ENCODE data around the gene AXIN2.

DNA sequence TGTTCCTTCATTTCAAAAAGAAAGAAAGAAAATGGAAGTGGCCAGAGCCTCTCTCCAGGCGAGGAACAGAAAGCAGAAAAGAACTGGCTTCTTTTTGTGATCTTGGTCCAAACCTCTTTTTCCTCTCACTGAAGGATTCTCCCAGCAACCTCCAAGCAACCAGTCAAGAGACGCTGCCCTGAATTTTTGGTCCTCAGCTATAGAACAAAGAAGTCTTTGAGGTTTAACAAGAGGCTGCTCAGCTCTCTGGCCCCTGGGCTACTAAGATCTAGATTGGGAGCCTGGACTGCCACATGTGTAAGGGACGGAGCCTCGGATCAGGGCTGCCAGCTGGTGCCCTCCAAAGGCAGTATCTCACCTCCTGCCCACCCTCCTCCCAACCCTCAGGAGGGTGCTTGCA, 62.6 kb downstream of the AXIN2 start:
- TF ChIP-seq, protein P1, sequence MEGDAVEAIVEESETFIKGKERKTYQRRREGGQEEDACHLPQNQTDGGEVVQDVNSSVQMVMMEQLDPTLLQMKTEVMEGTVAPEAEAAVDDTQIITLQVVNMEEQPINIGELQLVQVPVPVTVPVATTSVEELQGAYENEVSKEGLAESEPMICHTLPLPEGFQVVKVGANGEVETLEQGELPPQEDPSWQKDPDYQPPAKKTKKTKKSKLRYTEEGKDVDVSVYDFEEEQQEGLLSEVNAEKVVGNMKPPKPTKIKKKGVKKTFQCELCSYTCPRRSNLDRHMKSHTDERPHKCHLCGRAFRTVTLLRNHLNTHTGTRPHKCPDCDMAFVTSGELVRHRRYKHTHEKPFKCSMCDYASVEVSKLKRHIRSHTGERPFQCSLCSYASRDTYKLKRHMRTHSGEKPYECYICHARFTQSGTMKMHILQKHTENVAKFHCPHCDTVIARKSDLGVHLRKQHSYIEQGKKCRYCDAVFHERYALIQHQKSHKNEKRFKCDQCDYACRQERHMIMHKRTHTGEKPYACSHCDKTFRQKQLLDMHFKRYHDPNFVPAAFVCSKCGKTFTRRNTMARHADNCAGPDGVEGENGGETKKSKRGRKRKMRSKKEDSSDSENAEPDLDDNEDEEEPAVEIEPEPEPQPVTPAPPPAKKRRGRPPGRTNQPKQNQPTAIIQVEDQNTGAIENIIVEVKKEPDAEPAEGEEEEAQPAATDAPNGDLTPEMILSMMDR (IDR thresholded peaks at IDR 0.05; ENCODE audit: insufficient read depth, low read length), result no peak
- TF ChIP-seq POLR2AphosphoS5 (IDR thresholded peaks at IDR 0.05; ENCODE audit: low read depth) (no peak), SPI1 (IDR thresholded peaks at IDR 0.05; ENCODE audit: borderline replicate concordance, low read depth) (no peak)
- TF ChIP-seq, protein P2, sequence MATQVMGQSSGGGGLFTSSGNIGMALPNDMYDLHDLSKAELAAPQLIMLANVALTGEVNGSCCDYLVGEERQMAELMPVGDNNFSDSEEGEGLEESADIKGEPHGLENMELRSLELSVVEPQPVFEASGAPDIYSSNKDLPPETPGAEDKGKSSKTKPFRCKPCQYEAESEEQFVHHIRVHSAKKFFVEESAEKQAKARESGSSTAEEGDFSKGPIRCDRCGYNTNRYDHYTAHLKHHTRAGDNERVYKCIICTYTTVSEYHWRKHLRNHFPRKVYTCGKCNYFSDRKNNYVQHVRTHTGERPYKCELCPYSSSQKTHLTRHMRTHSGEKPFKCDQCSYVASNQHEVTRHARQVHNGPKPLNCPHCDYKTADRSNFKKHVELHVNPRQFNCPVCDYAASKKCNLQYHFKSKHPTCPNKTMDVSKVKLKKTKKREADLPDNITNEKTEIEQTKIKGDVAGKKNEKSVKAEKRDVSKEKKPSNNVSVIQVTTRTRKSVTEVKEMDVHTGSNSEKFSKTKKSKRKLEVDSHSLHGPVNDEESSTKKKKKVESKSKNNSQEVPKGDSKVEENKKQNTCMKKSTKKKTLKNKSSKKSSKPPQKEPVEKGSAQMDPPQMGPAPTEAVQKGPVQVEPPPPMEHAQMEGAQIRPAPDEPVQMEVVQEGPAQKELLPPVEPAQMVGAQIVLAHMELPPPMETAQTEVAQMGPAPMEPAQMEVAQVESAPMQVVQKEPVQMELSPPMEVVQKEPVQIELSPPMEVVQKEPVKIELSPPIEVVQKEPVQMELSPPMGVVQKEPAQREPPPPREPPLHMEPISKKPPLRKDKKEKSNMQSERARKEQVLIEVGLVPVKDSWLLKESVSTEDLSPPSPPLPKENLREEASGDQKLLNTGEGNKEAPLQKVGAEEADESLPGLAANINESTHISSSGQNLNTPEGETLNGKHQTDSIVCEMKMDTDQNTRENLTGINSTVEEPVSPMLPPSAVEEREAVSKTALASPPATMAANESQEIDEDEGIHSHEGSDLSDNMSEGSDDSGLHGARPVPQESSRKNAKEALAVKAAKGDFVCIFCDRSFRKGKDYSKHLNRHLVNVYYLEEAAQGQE (IDR thresholded peaks at IDR 0.05; ENCODE audit: insufficient replicate concordance, low read depth), result no peak
